Liver (tissue), 3 donors: Measurements from ENCODE around the gene MPHOSPH6.

Experiments used
- FOXA2 ChIP-seq: IDR thresholded peaks from 2 replicates; pipeline ENCODE4 v1.6.1; 2016; ENCODE audit warnings: antibody characterized with exemption
- GABPA ChIP-seq, 2 donors: IDR thresholded peaks in 1 of 2; conservative IDR thresholded peaks in 1 of 2; 2 replicates each; pipeline ENCODE4 v1.6.1; 2016; ENCODE audit warnings: antibody characterized with exemption in 2 of 2, mild to moderate bottlenecking in 1 of 2, moderate library complexity in 1 of 2
- JUND ChIP-seq, 2 donors: IDR thresholded peaks; 2 replicates each; pipeline ENCODE4 v1.6.1; 2016; ENCODE audit warnings: antibody characterized with exemption in 2 of 2
- MAX ChIP-seq: IDR thresholded peaks from 2 replicates; pipeline ENCODE4 v1.6.1; 2016; ENCODE audit warnings: antibody characterized with exemption
- REST ChIP-seq: IDR thresholded peaks from 2 replicates; pipeline ENCODE4 v1.6.1; 2016; ENCODE audit warnings: antibody characterized with exemption, mild to moderate bottlenecking
- TAF1 ChIP-seq: conservative IDR thresholded peaks from 2 replicates; pipeline ENCODE4 v1.6.1; 2016; ENCODE audit warnings: antibody characterized with exemption, mild to moderate bottlenecking
- YY1 ChIP-seq: IDR thresholded peaks from 2 replicates; pipeline ENCODE4 v1.6.1; 2016; ENCODE audit warnings: antibody characterized with exemption, mild to moderate bottlenecking
- ZBTB33 ChIP-seq: IDR thresholded peaks from 2 replicates; pipeline ENCODE4 v1.6.1; 2016; ENCODE audit warnings: antibody characterized with exemption
- TF ChIP-seq, protein P1 (sequence below): fragments of 150-350 bp; IDR thresholded peaks from 2 replicates; pipeline ENCODE4 v1.5.1; 2017; ENCODE audit warnings: improper control_type of control experiment, low read depth, low read length; ENCODE audit not compliant: missing input control
- donor health status: healthy.
- donor health status: healthy.

DNA sequence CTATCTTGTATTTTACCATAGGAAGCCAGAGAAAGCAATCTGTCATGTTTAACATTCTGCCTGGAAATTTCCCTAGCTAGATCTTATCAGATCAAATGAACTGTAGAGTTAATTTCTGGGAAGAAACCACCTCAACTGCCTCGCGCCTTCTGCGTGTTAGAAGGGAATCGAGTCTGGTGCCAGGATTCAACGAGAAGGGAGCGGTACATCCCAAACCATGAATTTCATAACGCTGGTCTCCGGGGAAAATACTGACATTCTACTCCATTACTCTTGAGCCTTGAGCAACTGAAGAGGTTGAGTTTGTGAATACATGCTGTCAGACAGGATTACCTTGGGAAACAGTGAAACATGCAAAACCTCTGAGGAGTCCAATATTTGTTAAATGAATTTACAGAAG is 35.2 kb downstream of the MPHOSPH6 start:
- TF ChIP-seq, protein P1, sequence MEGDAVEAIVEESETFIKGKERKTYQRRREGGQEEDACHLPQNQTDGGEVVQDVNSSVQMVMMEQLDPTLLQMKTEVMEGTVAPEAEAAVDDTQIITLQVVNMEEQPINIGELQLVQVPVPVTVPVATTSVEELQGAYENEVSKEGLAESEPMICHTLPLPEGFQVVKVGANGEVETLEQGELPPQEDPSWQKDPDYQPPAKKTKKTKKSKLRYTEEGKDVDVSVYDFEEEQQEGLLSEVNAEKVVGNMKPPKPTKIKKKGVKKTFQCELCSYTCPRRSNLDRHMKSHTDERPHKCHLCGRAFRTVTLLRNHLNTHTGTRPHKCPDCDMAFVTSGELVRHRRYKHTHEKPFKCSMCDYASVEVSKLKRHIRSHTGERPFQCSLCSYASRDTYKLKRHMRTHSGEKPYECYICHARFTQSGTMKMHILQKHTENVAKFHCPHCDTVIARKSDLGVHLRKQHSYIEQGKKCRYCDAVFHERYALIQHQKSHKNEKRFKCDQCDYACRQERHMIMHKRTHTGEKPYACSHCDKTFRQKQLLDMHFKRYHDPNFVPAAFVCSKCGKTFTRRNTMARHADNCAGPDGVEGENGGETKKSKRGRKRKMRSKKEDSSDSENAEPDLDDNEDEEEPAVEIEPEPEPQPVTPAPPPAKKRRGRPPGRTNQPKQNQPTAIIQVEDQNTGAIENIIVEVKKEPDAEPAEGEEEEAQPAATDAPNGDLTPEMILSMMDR, result no peak
- TF ChIP-seq MAX, result no peak
- TF ChIP-seq FOXA2, result no peak
- no peak for TF ChIP-seq TAF1
- TF ChIP-seq ZBTB33, result no peak
- TF ChIP-seq GABPA (IDR thresholded peaks at IDR 0.05 in 1 of 2, conservative IDR thresholded peaks at IDR 0.05 in 1 of 2), result no peak
- TF ChIP-seq JUND (IDR thresholded peaks at IDR 0.05), result no peak
- TF ChIP-seq REST, result no peak
- no peak for TF ChIP-seq YY1
